Uterus (tissue), 4 donors: ENCODE data around the gene CLEC2B. TPM values are rescaled to one million over a fixed set of nuclear protein-coding genes. Genes with fewer than 3 reads are reported as not detected.

Source experiments
- DNase-seq, 2 donors: peaks; one replicate each; pipeline ENCODE4 v3.0.0-alpha.2; 2019 to 2020
- H3K27ac ChIP-seq, 2 donors: fragments of 200-600 bp; sonication (generic); 1 replicate in 1 of 2; 2 replicates in 1 of 2; pipeline ENCODE4 v1.5.1; 2016 to 2018
- H3K27me3 ChIP-seq, 2 donors: fragments of 200-600 bp; sonication (generic); one replicate each; pipeline ENCODE4 v1.5.1; 2018 to 2019; ENCODE audit warnings: control low read depth in 1 of 2
- H3K36me3 ChIP-seq, 2 donors: fragments of 200-600 bp; sonication (generic); one replicate each; pipeline ENCODE4 v1.5.1; 2019; ENCODE audit warnings: control low read depth in 1 of 2
- H3K4me1 ChIP-seq, 2 donors: fragments of 200-600 bp; sonication (generic); one replicate each; pipeline ENCODE4 v1.5.1; 2018 to 2019; ENCODE audit warnings: control low read depth in 1 of 2
- H3K4me3 ChIP-seq, 2 donors: fragments of 200-600 bp; sonication (generic); 1 replicate in 1 of 2; 2 replicates in 1 of 2; pipeline ENCODE4 v1.5.1; 2018 to 2019; ENCODE audit warnings: mild to moderate bottlenecking in 1 of 2
- H3K9me3 ChIP-seq, 2 donors: fragments of 200-600 bp; sonication (generic); one replicate each; pipeline ENCODE4 v1.5.1; 2019; ENCODE audit warnings: control low read depth in 1 of 2
- CTCF ChIP-seq, 4 experiments: fragments of 200-600 bp in 2 of 4; fragments of 450-650 bp in 2 of 4; sonication (generic) in 2 of 4; IDR thresholded peaks; one replicate each; pipeline ENCODE4 v1.5.1; 2016 to 2019; ENCODE audit warnings: antibody characterized with exemption in 4 of 4, mild to moderate bottlenecking in 2 of 4, moderate library complexity in 1 of 4
- POLR2A ChIP-seq, 2 donors: fragments of 450-650 bp; IDR thresholded peaks; one replicate each; pipeline ENCODE4 v1.6.1; 2016; ENCODE audit warnings: antibody characterized with exemption in 2 of 2, mild to moderate bottlenecking in 1 of 2, moderate library complexity in 1 of 2
- intact Hi-C: fragments of 100-400 bp; cut with DNase I; formaldehyde crosslinking; loops from one replicate; pipeline ENCODE4 v1.15.1; 2023; ENCODE audit warnings: low total_unique reads
- total RNA-seq, 4 donors: library from RNA; depleted of rRNA in 3 of 4; stranded (reverse); fragments of >200 nt in 3 of 4; gene quantifications; one replicate each; pipeline versions ENCODE4 v1.1.0 to v1.2.4, GENCODE V29; 2014 to 2023
- donor health status: DM: yes; HTN: yes; CAD: no.

The CLEC2B gene
- total RNA-seq, 4 donors from 2014 or later: 9.7 to 28.4 (median 22.6) TPM

GRCh38 chr12:9907769-9908168 lies 38.6 kb upstream of the CLEC2B start:
- H3K4me3 ChIP-seq: no peak overlapping the region
- H3K36me3 ChIP-seq: no peaks in the 10 kb centered on the region
- no peak for DNase-seq
- intact Hi-C loops: no loop called here
- H3K27me3 ChIP-seq: no peaks in the 10 kb centered on the region
- no peak overlapping the region for H3K27ac ChIP-seq
- H3K4me1 ChIP-seq: no peaks in the 10 kb centered on the region
- no peak for TF ChIP-seq POLR2A (IDR thresholded peaks at IDR 0.05)
- peaks cover 0 to 14% of the 10 kb centered on the region in 2 donors for H3K9me3 ChIP-seq

- Histone ChIP-seq H3K4me3 (no peak overlapping the region), H3K9me3 (peaks cover 0 to 14% of the 10 kb centered on the region in 2 donors), H3K27me3 (no peaks in the 10 kb centered on the region), H3K36me3 (no peaks in the 10 kb centered on the region), H3K27ac (no peak overlapping the region), H3K4me1 (no peaks in the 10 kb centered on the region)
- intact Hi-C loops: no loop called here
- DNase-seq: no peak
- TF ChIP-seq CTCF (IDR thresholded peaks at IDR 0.05) (no peak), POLR2A (IDR thresholded peaks at IDR 0.05) (no peak)
These were observed 37.7 kb upstream of the CLEC2B start for GRCh38 chr12:9906873-9907272.

DNA sequence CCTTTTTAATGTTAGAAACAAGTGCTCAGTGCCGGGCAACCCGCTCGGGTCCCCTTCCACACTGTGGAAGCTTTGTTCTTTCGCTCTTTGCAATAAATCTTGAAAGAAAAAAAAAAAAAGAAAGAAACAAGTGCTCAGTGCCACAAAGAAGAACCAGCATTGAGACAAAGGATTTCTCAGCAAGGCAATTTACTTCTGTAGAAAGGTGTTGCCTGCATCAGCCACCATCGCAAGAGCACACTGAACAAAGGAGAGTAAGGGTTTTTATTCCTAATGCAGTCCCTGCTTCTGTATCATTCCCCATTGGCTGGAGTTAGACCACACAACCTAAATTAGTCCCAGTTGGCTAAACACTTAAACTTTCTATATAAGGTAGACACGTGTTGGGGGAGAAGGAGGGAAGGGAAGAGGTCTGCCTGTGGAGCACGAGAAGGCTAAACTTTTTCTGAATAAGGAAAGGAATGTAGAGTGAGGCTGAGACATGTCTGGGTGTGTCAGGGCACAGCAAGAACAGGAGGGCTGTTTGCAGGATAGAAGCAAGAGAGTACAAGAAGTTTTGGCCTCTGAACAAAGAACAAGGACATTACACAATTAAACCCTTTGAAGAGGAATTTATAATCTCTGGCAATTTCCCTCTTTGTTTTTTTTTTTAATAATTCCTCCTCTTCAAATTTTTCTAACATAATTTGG lies 33.5 kb upstream of the CLEC2B start:
- no peaks in the 10 kb centered on the region for H3K9me3 ChIP-seq
- no peak overlapping the region for H3K27ac ChIP-seq
- no peaks in the 10 kb centered on the region for H3K4me1 ChIP-seq
- no peak for DNase-seq
- no peak overlapping the region for H3K4me3 ChIP-seq
- H3K36me3 ChIP-seq: no peaks in the 10 kb centered on the region
- TF ChIP-seq POLR2A (IDR thresholded peaks at IDR 0.05): no peak
- no peak for TF ChIP-seq CTCF (IDR thresholded peaks at IDR 0.05)
- no peaks in the 10 kb centered on the region for H3K27me3 ChIP-seq
- intact Hi-C loops: no loop called here

DNA sequence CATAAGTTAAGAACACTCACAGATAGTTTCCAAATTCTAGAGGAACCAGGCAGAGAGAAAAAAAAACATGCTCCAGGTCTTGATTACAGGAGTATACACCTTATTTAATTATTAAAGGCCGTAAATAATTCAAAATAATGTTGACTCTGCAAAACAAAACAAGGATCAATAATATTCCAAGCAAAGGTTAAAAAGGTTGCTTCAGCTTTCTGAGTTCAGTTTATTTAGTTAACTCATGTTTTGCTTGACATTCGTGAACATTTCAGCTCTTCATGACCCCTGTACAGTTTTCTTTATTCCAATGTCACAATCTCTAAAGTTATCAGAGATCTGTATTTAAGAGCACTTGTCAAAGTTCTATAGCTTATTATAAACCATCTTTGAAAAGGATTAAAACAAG lies 31.8 kb upstream of the CLEC2B start:
- intact Hi-C loops: no loop called here
- DNase-seq: no peak
- TF ChIP-seq POLR2A (IDR thresholded peaks at IDR 0.05) (no peak), CTCF (IDR thresholded peaks at IDR 0.05) (no peak)
- no peak overlapping the region for H3K4me3 ChIP-seq
- no peaks in the 10 kb centered on the region for H3K27me3 ChIP-seq
- no peaks in the 10 kb centered on the region for H3K36me3 ChIP-seq
- H3K9me3 ChIP-seq: no peaks in the 10 kb centered on the region
- no peak overlapping the region for H3K27ac ChIP-seq
- no peaks in the 10 kb centered on the region for H3K4me1 ChIP-seq

- Histone ChIP-seq H3K27ac (no peak overlapping the region), H3K9me3 (no peaks in the 10 kb centered on the region), H3K4me3 (no peak overlapping the region), H3K36me3 (no peaks in the 10 kb centered on the region), H3K27me3 (no peaks in the 10 kb centered on the region), H3K4me1 (no peaks in the 10 kb centered on the region)
- no peak for TF ChIP-seq CTCF (IDR thresholded peaks at IDR 0.05)
- no peak for TF ChIP-seq POLR2A (IDR thresholded peaks at IDR 0.05)
- intact Hi-C loops: no loop called here
- DNase-seq: no peak
These were observed 30.1 kb upstream of the CLEC2B start for GRCh38 chr12:9899209-9899608.

- intact Hi-C loops: no loop called here
- H3K4me3 ChIP-seq: no peak overlapping the region
- no peak for TF ChIP-seq CTCF (IDR thresholded peaks at IDR 0.05)
- TF ChIP-seq POLR2A (IDR thresholded peaks at IDR 0.05): no peak
- no peaks in the 10 kb centered on the region for H3K27me3 ChIP-seq
- DNase-seq: no peak
- H3K27ac ChIP-seq: no peak overlapping the region
- no peaks in the 10 kb centered on the region for H3K36me3 ChIP-seq
- H3K9me3 ChIP-seq: no peaks in the 10 kb centered on the region
- no peaks in the 10 kb centered on the region for H3K4me1 ChIP-seq
These were observed 28.4 kb upstream of the CLEC2B start for GRCh38 chr12:9897535-9897934.
